H1 (cell line): ENCODE data around the gene MIF. TPM values are rescaled to one million over a fixed set of nuclear protein-coding genes. Genes with fewer than 3 reads are reported as not detected.

Source experiments
- CTCF ChIA-PET: fragments of 300-600 bp; sonication (Branson Sonifier 250); formaldehyde crosslinking; loops from one replicate; lab custom pipeline; 2021; ENCODE audit not compliant: partially characterized antibody; lab: Charles Lee
- POLR2A ChIA-PET: fragments of 300-600 bp; sonication (Branson Sonifier 250); formaldehyde crosslinking; loops from one replicate; lab custom pipeline; 2021; ENCODE audit warnings: inconsistent platforms; ENCODE audit not compliant: partially characterized antibody; lab: Charles Lee
- DNase-seq, 2 experiments: peaks; one replicate each; pipeline versions ENCODE4 v3.0.0 to v3.0.0-alpha.2; 2010 to 2022; ENCODE audit warnings: low spot score in 2 of 2, low read depth in 1 of 2, mixed read lengths in 1 of 2
- FAIRE-seq: peaks from 2 replicates; lab custom pipeline; 2011; peaks lifted over from hg19 to GRCh38; lab: Jason Lieb, UNC
- H2AFZ ChIP-seq: 2 replicates; pipeline ENCODE4 v1.8.1; 2012; ENCODE audit warnings: low read length, inconsistent platforms
- H2AK5ac ChIP-seq: 2 replicates; pipeline ENCODE4 v1.6.1; 2013; ENCODE audit warnings: low read depth, low read length
- H2BK120ac ChIP-seq: replicated peaks from 2 replicates; pipeline ENCODE3; 2013; ENCODE audit warnings: low read depth, low read length, inconsistent platforms
- H2BK12ac ChIP-seq: 2 replicates; pipeline ENCODE4 v1.6.1; 2013; ENCODE audit warnings: low read depth, low read length
- H2BK15ac ChIP-seq: 2 replicates; pipeline ENCODE4 v1.6.1; 2013; ENCODE audit warnings: low read length
- H2BK20ac ChIP-seq: 2 replicates; pipeline ENCODE4 v1.6.1; 2013; ENCODE audit warnings: low read length
- H2BK5ac ChIP-seq: 2 replicates; pipeline ENCODE4 v1.6.1; 2013; ENCODE audit warnings: low read depth, low read length
- H3K14ac ChIP-seq: 2 replicates; pipeline ENCODE4 v1.6.1; 2013; ENCODE audit warnings: inconsistent platforms; ENCODE audit not compliant: insufficient read length
- H3K18ac ChIP-seq: 2 replicates; pipeline ENCODE4 v1.6.1; 2013; ENCODE audit warnings: low read length; ENCODE audit errors: extremely low read depth
- H3K23ac ChIP-seq: 2 replicates; pipeline ENCODE4 v1.6.1; 2013; ENCODE audit warnings: inconsistent platforms; ENCODE audit not compliant: insufficient read length
- H3K23me2 ChIP-seq: 2 replicates; pipeline ENCODE4 v1.6.1; 2013; ENCODE audit warnings: low read depth, low read length
- H3K27ac ChIP-seq: 2 replicates; pipeline ENCODE4 v1.6.1; 2011; ENCODE audit warnings: low read depth, low read length, inconsistent platforms
- H3K27me3 ChIP-seq, 4 experiments: replicated peaks in 1 of 4; 1 replicate in 1 of 4; 2 replicates in 3 of 4; pipeline versions ENCODE4 v1.6.1 to v1.8.1; 2011 to 2013; ENCODE audit warnings: low read length in 3 of 4, mild to moderate bottlenecking in 3 of 4, inconsistent platforms in 2 of 4, mixed read lengths in 2 of 4, moderate library complexity in 1 of 4; ENCODE audit not compliant: control insufficient read depth in 3 of 4, insufficient read depth in 3 of 4; ENCODE audit errors: extremely low read depth in 1 of 4
- H3K36me3 ChIP-seq, 4 experiments: 2 replicates each; pipeline versions ENCODE4 v1.6.1 to v1.8.1; 2011 to 2013; ENCODE audit warnings: mild to moderate bottlenecking in 4 of 4, low read length in 3 of 4, moderate library complexity in 2 of 4, control low read depth in 1 of 4, inconsistent platforms in 1 of 4; ENCODE audit not compliant: insufficient read depth in 4 of 4, control insufficient read depth in 2 of 4
- H3K4ac ChIP-seq: replicated peaks from 2 replicates; pipeline ENCODE3; 2013; ENCODE audit warnings: low read length, low read depth, mixed read lengths, inconsistent platforms; ENCODE audit not compliant: insufficient read length
- H3K4me1 ChIP-seq, 4 experiments: replicated peaks in 1 of 4; 1 replicate in 1 of 4; 2 replicates in 3 of 4; pipeline versions ENCODE4 v1.6.1 to v1.8.1; 2011 to 2013; ENCODE audit warnings: low read length in 3 of 4, inconsistent platforms in 2 of 4, mixed read lengths in 1 of 4; ENCODE audit not compliant: insufficient read depth in 4 of 4, control insufficient read depth in 3 of 4
- H3K4me2 ChIP-seq, 2 experiments: 2 replicates each; pipeline versions ENCODE4 v1.6.1 to v1.8.1; 2011 to 2013; ENCODE audit warnings: low read depth in 2 of 2, low read length in 2 of 2, control low read depth in 1 of 2, inconsistent platforms in 1 of 2, mild to moderate bottlenecking in 1 of 2; ENCODE audit not compliant: insufficient read depth in 1 of 2
- H3K4me3 ChIP-seq, 4 experiments: fragments of 200-600, 300-600 bp in 1 of 4; sonication (generic), shearing (Covaris generic), sonication (Bioruptor Twin) in 1 of 4; 2 replicates each; pipeline versions ENCODE4 v1.5.1 to v1.8.1; 2011 to 2016; ENCODE audit warnings: low read length in 4 of 4, low read depth in 3 of 4, control low read depth in 2 of 4, inconsistent platforms in 2 of 4, mild to moderate bottlenecking in 2 of 4, mixed read lengths in 1 of 4, moderate library complexity in 1 of 4; ENCODE audit not compliant: insufficient read depth in 2 of 4; ENCODE audit errors: extremely low read depth in 1 of 4
- H3K56ac ChIP-seq: replicated peaks from 2 replicates; pipeline ENCODE3; 2013; ENCODE audit warnings: low read depth, mild to moderate bottlenecking, mixed read lengths, low read length, inconsistent platforms; ENCODE audit not compliant: insufficient read length
- H3K79me1 ChIP-seq: 2 replicates; pipeline ENCODE4 v1.6.1; 2013; ENCODE audit warnings: low read depth, low read length, control low read depth
- H3K79me2 ChIP-seq, 2 experiments: 2 replicates each; pipeline versions ENCODE4 v1.6.1 to v1.8.1; 2012 to 2013; ENCODE audit warnings: low read length in 2 of 2, mild to moderate bottlenecking in 2 of 2, inconsistent platforms in 1 of 2; ENCODE audit not compliant: insufficient read depth in 2 of 2, control insufficient read depth in 1 of 2
- H3K9ac ChIP-seq, 4 experiments: replicated peaks in 1 of 4; 1 replicate in 1 of 4; 2 replicates in 3 of 4; pipeline versions ENCODE4 v1.6.1 to v1.8.1; 2011 to 2013; ENCODE audit warnings: low read depth in 3 of 4, low read length in 3 of 4, control low read depth in 2 of 4, mild to moderate bottlenecking in 2 of 4, moderate library complexity in 2 of 4, inconsistent platforms in 1 of 4; ENCODE audit errors: extremely low read depth in 1 of 4
- H3K9me3 ChIP-seq, 2 experiments: 2 replicates each; pipeline versions ENCODE4 v1.6.1 to v1.8.1; 2012 to 2013; ENCODE audit warnings: mild to moderate bottlenecking in 2 of 2, moderate library complexity in 2 of 2, control low read depth in 1 of 2, inconsistent platforms in 1 of 2, low read depth in 1 of 2, low read length in 1 of 2, mixed read lengths in 1 of 2; ENCODE audit not compliant: insufficient read depth in 2 of 2
- H4K20me1 ChIP-seq, 2 experiments: replicated peaks in 1 of 2; 2 replicates each; pipeline versions ENCODE3 to v1.8.1; 2011 to 2013; ENCODE audit warnings: inconsistent platforms in 2 of 2, low read length in 2 of 2, mild to moderate bottlenecking in 1 of 2; ENCODE audit not compliant: insufficient read depth in 2 of 2, control insufficient read depth in 1 of 2
- H4K5ac ChIP-seq: 2 replicates; pipeline ENCODE4 v1.6.1; 2013; ENCODE audit warnings: low read length, low read depth, mixed read lengths, inconsistent platforms; ENCODE audit not compliant: insufficient read length
- H4K8ac ChIP-seq: 2 replicates; pipeline ENCODE4 v1.8.0; 2013; ENCODE audit warnings: mild to moderate bottlenecking, moderate library complexity, low read length, inconsistent platforms; ENCODE audit not compliant: insufficient read depth; ENCODE audit errors: extremely low read depth
- H4K91ac ChIP-seq: replicated peaks from 2 replicates; pipeline ENCODE3; 2013; ENCODE audit warnings: low read length, mixed read lengths, inconsistent platforms; ENCODE audit not compliant: insufficient read length
- BACH1 ChIP-seq: IDR thresholded peaks from 2 replicates; pipeline ENCODE4 v1.6.1; 2012; ENCODE audit warnings: low read length, improper control_type of control experiment
- CBX8 ChIP-seq: fragments of 300-800, 300-1000 bp; sonication (generic); IDR thresholded peaks from 2 replicates; pipeline ENCODE4 v1.7.1; 2016; ENCODE audit warnings: low read depth, low read length, borderline replicate concordance
- KDM4A ChIP-seq: IDR thresholded peaks from one replicate; pipeline ENCODE4 v1.7.1; 2012; ENCODE audit warnings: low read depth, mild to moderate bottlenecking, moderate library complexity, low read length, inconsistent platforms; ENCODE audit not compliant: severe bottlenecking
- SRF ChIP-seq: IDR thresholded peaks from 2 replicates; pipeline ENCODE4 v1.6.1; 2011; ENCODE audit warnings: mild to moderate bottlenecking, low read depth, low read length, moderate library complexity
- TAF1 ChIP-seq: IDR thresholded peaks from 2 replicates; pipeline ENCODE4 v1.6.1; 2011; ENCODE audit warnings: mild to moderate bottlenecking, low read depth, low read length
- YY1 ChIP-seq: IDR thresholded peaks from 2 replicates; pipeline ENCODE4 v1.6.1; 2011; ENCODE audit warnings: low read depth, mild to moderate bottlenecking, low read length
- ZNF274 ChIP-seq: IDR thresholded peaks from 2 replicates; pipeline ENCODE4 v1.7.0; 2012; ENCODE audit warnings: low read length, borderline replicate concordance; ENCODE audit errors: extremely low read depth
- WGBS, 2 experiments: shearing (Covaris generic) in 1 of 2; methylation state at CpG; one replicate each; pipeline versions ENCODE4 v1.1.6 to v1.1.7; 2013 to 2015; ENCODE audit warnings: low lambda C conversion rate in 2 of 2, mixed read lengths in 2 of 2, inconsistent platforms in 1 of 2, low coverage in 1 of 2, missing lambda C conversion rate in 1 of 2; ENCODE audit not compliant: insufficient replicate concordance in 2 of 2, insufficient coverage in 1 of 2, insufficient read length in 1 of 2; ENCODE audit errors: extremely low coverage in 1 of 2, missing lambda C conversion rate in 1 of 2; 5-methylcytosine and 5-hydroxymethylcytosine counted together
- polyA plus RNA-seq, 7 experiments: library from polyadenylated mRNA; depleted of rRNA in 3 of 7; stranded (reverse) in 5 of 7; unstranded in 2 of 7; fragments of >200 nt in 5 of 7; fragments of 200-250 nt in 2 of 7; gene quantifications; 1 replicate in 5 of 7; 2 replicates in 1 of 7; 4 replicates in 1 of 7; pipeline versions ENCODE4 v1.2.1 to v1.2.3, GENCODE V29; 2011 to 2013; ENCODE audit warnings: missing spikeins in 2 of 7, mixed read lengths in 2 of 7
- total RNA-seq: library from RNA; stranded (reverse); fragmentation: NEBNext Ultra II Directional; extraction: Animal tissue kit (Norgen Biotek cat#: 25700); gene quantifications from 2 replicates; pipeline ENCODE4 v1.2.1, GENCODE V29; 2021
- TF ChIP-seq, protein P1 (sequence below), 3 experiments: IDR thresholded peaks; 1 replicate in 2 of 3; 2 replicates in 1 of 3; pipeline versions ENCODE4 v1.5.1 to v1.6.1; 2011; ENCODE audit warnings: low read length in 3 of 3, mild to moderate bottlenecking in 3 of 3, inconsistent platforms in 2 of 3, low read depth in 1 of 3, moderate library complexity in 1 of 3; ENCODE audit not compliant: insufficient read depth in 1 of 3; ENCODE audit errors: control extremely low read depth in 1 of 3

MIF gene
- total and polyA plus RNA-seq, 2 of the 8 experiments (the other 6 are each of a cell fraction or from before 2014, with no cell fraction given) = 1,082 to 1,870 TPM

- FAIRE-seq = no peak
- peaks cover 3 to 15% (median 5%) of the 10 kb centered on the region in 4 experiments; a peak in 6 of 7 replicates for H3K4me1 ChIP-seq
- TF ChIP-seq TAF1 (peak; percentile 74; the same call in 1 of the 2 replicates), KDM4A (peak; percentile 46), CBX8 (no peak), BACH1 (no peak), YY1 (0 out of 2 replicates have a peak, but pooled peaks have one; percentile 19), SRF (no peak), ZNF274 (no peak)
- TF ChIP-seq, protein P1, sequence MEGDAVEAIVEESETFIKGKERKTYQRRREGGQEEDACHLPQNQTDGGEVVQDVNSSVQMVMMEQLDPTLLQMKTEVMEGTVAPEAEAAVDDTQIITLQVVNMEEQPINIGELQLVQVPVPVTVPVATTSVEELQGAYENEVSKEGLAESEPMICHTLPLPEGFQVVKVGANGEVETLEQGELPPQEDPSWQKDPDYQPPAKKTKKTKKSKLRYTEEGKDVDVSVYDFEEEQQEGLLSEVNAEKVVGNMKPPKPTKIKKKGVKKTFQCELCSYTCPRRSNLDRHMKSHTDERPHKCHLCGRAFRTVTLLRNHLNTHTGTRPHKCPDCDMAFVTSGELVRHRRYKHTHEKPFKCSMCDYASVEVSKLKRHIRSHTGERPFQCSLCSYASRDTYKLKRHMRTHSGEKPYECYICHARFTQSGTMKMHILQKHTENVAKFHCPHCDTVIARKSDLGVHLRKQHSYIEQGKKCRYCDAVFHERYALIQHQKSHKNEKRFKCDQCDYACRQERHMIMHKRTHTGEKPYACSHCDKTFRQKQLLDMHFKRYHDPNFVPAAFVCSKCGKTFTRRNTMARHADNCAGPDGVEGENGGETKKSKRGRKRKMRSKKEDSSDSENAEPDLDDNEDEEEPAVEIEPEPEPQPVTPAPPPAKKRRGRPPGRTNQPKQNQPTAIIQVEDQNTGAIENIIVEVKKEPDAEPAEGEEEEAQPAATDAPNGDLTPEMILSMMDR (IDR thresholded peaks at IDR 0.05; ENCODE audit: control extremely low read depth in 1 of 3, insufficient read depth in 1 of 3, low read depth in 1 of 3, low read length in 3 of 3) = peak in 2 of 3 experiments; percentile 18 to 31; a peak in 2 of 4 replicates
Measured at GRCh38 chr22:23856721-23857605, 37.2 kb upstream of the MIF start.

More at GRCh38 chr22:23856721-23857605, 37.2 kb upstream of the MIF start:
- Histone ChIP-seq H2BK15ac (0 out of 2 replicates have a peak overlapping the region, but pooled peaks have one; percentile 1), H2AFZ (peak overlapping the region; percentile 97), H3K4me2 (peak overlapping the region; percentile 76 to 97), H3K79me1 (no peaks in the 10 kb centered on the region), H4K5ac (peak overlapping the region; percentile 98), H3K14ac (peak overlapping the region; percentile 82), H4K91ac (peak overlapping the region; percentile 96), H3K79me2 (no peaks in the 10 kb centered on the region), H3K18ac (peak overlapping the region; percentile 80), H3K36me3 (no peaks in the 10 kb centered on the region), H3K27ac (peak overlapping the region; percentile 68), H2AK5ac (no peak overlapping the region), H2BK5ac (peak overlapping the region; percentile 85), H3K27me3 (no peaks in the 10 kb centered on the region), H2BK120ac (peak overlapping the region; percentile 66), H3K4ac (peak overlapping the region; percentile 95), H3K23me2 (peaks cover 11% of the 10 kb centered on the region), H3K9ac (peak overlapping the region in 3 of 4 experiments; percentile 45 to 50 (median 49); a peak in 5 of 7 replicates), H3K56ac (peak overlapping the region; percentile 80), H4K20me1 (peaks cover 0 to 6% of the 10 kb centered on the region in 2 experiments), H3K23ac (no peak overlapping the region), H3K9me3 (no peaks in the 10 kb centered on the region), H2BK20ac (no peak overlapping the region), H3K4me3 (peak overlapping the region; percentile 48 to 84 (median 68)), H2BK12ac (peak overlapping the region; percentile 30; the same call in 1 of the 2 replicates), H4K8ac (peak overlapping the region; percentile 82)
- CTCF ChIA-PET = interaction anchor here (0.7 to 2.5 kb wide), 15 partner anchors 7 to 297 kb away, joined by 3 to 13 read pairs (median 4); partner anchors contain the start of gene MIF
- peak in 1 of 2 experiments; percentile 72 for DNase-seq
- WGBS, 2 experiments = 3% methylated on average over 42 of the region's 58 CpGs; no CpG with 5 or more reads in 1 of the 2 experiments
- POLR2A ChIA-PET = interaction anchor here (0.5 to 3.3 kb wide), 21 partner anchors 9 to 432 kb away, joined by 3 to 37 read pairs (median 4); partner anchors contain the start of genes DERL3, MIF and MMP11
